K562 (cell line): Measurements from ENCODE around the gene ENSA. TPM values are rescaled to one million over a fixed set of nuclear protein-coding genes. Genes with fewer than 3 reads are reported as not detected.
A peak's percentile ranks its signal among the peaks of the same experiment; 100 is the strongest.

Experiments
- ATAC-seq: fragments of 200-7000 bp; cut with Tn5 transposase; 3 replicates; pipeline ENCODE4 v1.9.1; 2020; ENCODE audit warnings: moderate library complexity
- BruUV-seq: library from RNA; stranded (reverse); fragments of 400-500 nt; replicated peaks from 2 replicates; lab custom pipeline; 2021; lab: Mats Ljungman, UMichigan
- CTCF ChIA-PET: fragments of 300-600 bp; formaldehyde crosslinking; extraction: SDS; loops from one replicate; lab custom pipeline; 2021; ENCODE audit warnings: low intra/inter-chr PET ratio; lab: Yijun Ruan, JAX
- POLR2A ChIA-PET: fragments of 300-600, 350-650 bp; sonication (Branson Sonifier 250); formaldehyde crosslinking; extraction: SDS; loops from one replicate; lab custom pipeline; 2021; ENCODE audit warnings: antibody characterized with exemption, inconsistent platforms; lab: Yijun Ruan, JAX
- DNase-seq, 4 experiments: peaks; one replicate each; pipeline versions ENCODE4 v3.0.0 to v3.0.0-alpha.2; 2011 to 2018; ENCODE audit warnings: low spot score in 3 of 4, mixed read lengths in 3 of 4; ENCODE audit errors: extremely low read depth in 1 of 4
- FAIRE-seq: peaks from 2 replicates; lab custom pipeline; 2011; peaks lifted over from hg19 to GRCh38; lab: Jason Lieb, UNC
- H2AFZ ChIP-seq: 2 replicates; pipeline ENCODE4 v1.6.0; 2011; ENCODE audit warnings: low read depth, low read length, control low read depth, inconsistent platforms
- H3K27ac ChIP-seq: fragments of 200-600 bp; 3 replicates; pipeline ENCODE4 v1.8.0; 2011; ENCODE audit warnings: low read depth, mild to moderate bottlenecking, control low read depth, inconsistent platforms, low read length, moderate library complexity, mixed read lengths; ENCODE audit errors: extremely low read depth
- H3K27me3 ChIP-seq, 2 experiments: fragments of 300-600 bp in 1 of 2; 2 replicates in 1 of 2; 3 replicates in 1 of 2; pipeline versions ENCODE4 v1.6.0 to v1.8.0; 2011; ENCODE audit warnings: inconsistent platforms in 2 of 2, low read length in 2 of 2, mild to moderate bottlenecking in 1 of 2, mixed read lengths in 1 of 2, moderate library complexity in 1 of 2; ENCODE audit not compliant: control insufficient read depth in 2 of 2, insufficient read depth in 2 of 2
- H3K36me3 ChIP-seq: fragments of 300-600 bp; 3 replicates; pipeline ENCODE4 v1.8.0; 2011; ENCODE audit warnings: mild to moderate bottlenecking, low read length, inconsistent platforms; ENCODE audit not compliant: control insufficient read depth, insufficient read depth
- H3K4me1 ChIP-seq, 2 experiments: fragments of 200-600 bp in 1 of 2; replicated peaks in 1 of 2; 2 replicates in 1 of 2; 3 replicates in 1 of 2; pipeline versions ENCODE4 v1.5.1 to v1.8.0; 2011; ENCODE audit warnings: inconsistent platforms in 2 of 2, low read length in 2 of 2, mild to moderate bottlenecking in 1 of 2, mixed read lengths in 1 of 2, moderate library complexity in 1 of 2; ENCODE audit not compliant: control insufficient read depth in 2 of 2, insufficient read depth in 2 of 2
- H3K4me2 ChIP-seq: 2 replicates; pipeline ENCODE4 v1.6.1; 2011; ENCODE audit warnings: low read length, control low read depth, inconsistent platforms, mixed read lengths; ENCODE audit not compliant: insufficient read depth
- H3K4me3 ChIP-seq: fragments of 200-600 bp; sonication (generic), shearing (Covaris generic); 2 replicates; pipeline ENCODE4 v1.5.1; 2016; ENCODE audit warnings: control low read depth, inconsistent platforms
- H3K79me2 ChIP-seq: fragments of 200-600 bp; 3 replicates; pipeline ENCODE4 v1.8.0; 2011; ENCODE audit warnings: low read length, inconsistent platforms; ENCODE audit not compliant: control insufficient read depth, insufficient read depth
- H3K9ac ChIP-seq, 2 experiments: 2 replicates each; pipeline versions ENCODE4 v1.6.0 to v1.6.1; 2011; ENCODE audit warnings: low read depth in 2 of 2, low read length in 2 of 2, control low read depth in 1 of 2, inconsistent platforms in 1 of 2, mild to moderate bottlenecking in 1 of 2, mixed read lengths in 1 of 2; ENCODE audit not compliant: insufficient read depth in 1 of 2
- H3K9me1 ChIP-seq: one replicate; pipeline ENCODE4 v1.6.0; 2011; ENCODE audit warnings: inconsistent platforms, mild to moderate bottlenecking, low read length, moderate library complexity; ENCODE audit not compliant: control insufficient read depth, insufficient read depth
- H3K9me3 ChIP-seq: replicated peaks from 2 replicates; pipeline ENCODE4 v1.5.1; 2011; ENCODE audit warnings: low read depth, low read length, inconsistent platforms; ENCODE audit not compliant: control insufficient read depth, insufficient read depth
- H4K20me1 ChIP-seq: replicated peaks from 2 replicates; pipeline ENCODE4 v1.6.1; 2011; ENCODE audit warnings: low read length, inconsistent platforms, mixed read lengths; ENCODE audit not compliant: control insufficient read depth, insufficient read depth
- AFF1 ChIP-seq, 2 experiments: fragments of 450-650 bp; IDR thresholded peaks; 2 replicates each; pipeline ENCODE4 v1.6.1; 2018; ENCODE audit warnings: mild to moderate bottlenecking in 2 of 2, low read depth in 1 of 2; ENCODE audit not compliant: partially characterized antibody in 2 of 2
- CHD1 ChIP-seq: fragments of 200-600 bp; sonication (generic); IDR thresholded peaks from one replicate; pipeline ENCODE4 v1.6.1; 2012; ENCODE audit warnings: mild to moderate bottlenecking, moderate library complexity, low read length, inconsistent platforms
- CXXC5 ChIP-seq: fragments of 250-450 bp; sonication (Bioruptor Pico); IDR thresholded peaks from 2 replicates; pipeline ENCODE4 v1.8.0; 2022; ENCODE audit warnings: inconsistent platforms, mild to moderate bottlenecking, moderate library complexity
- FOXA3 ChIP-seq, 2 experiments: fragments of 450-650 bp in 1 of 2; sonication (generic) in 1 of 2; formaldehyde crosslinking; IDR thresholded peaks in 1 of 2; conservative IDR thresholded peaks in 1 of 2; 2 replicates each; pipeline versions ENCODE4 v1.4.0 to v1.8.0; 2020 to 2022; ENCODE audit warnings: mild to moderate bottlenecking in 2 of 2, missing genetic modification reagents in 1 of 2
- HNRNPL ChIP-seq: fragments of 200-400 bp; formaldehyde crosslinking; IDR thresholded peaks from 2 replicates; pipeline ENCODE4 v1.6.1; 2017; ENCODE audit warnings: low read depth, mild to moderate bottlenecking, low read length
- KHSRP ChIP-seq: fragments of 450-650 bp; IDR thresholded peaks from 2 replicates; pipeline ENCODE4 v1.6.1; 2017
- POLR2G ChIP-seq: fragments of 200-400 bp; formaldehyde crosslinking; IDR thresholded peaks from 2 replicates; pipeline ENCODE4 v1.6.1; 2017; ENCODE audit warnings: low read depth, mild to moderate bottlenecking, antibody characterized with exemption, low read length, moderate library complexity
- POLR2H ChIP-seq: IDR thresholded peaks from 2 replicates; pipeline ENCODE4 v1.6.1; 2016; ENCODE audit warnings: missing genetic modification characterization, low read depth, mild to moderate bottlenecking, control low read depth, missing compliant biosample characterization, moderate library complexity
- RBFOX2 ChIP-seq: fragments of 200-400 bp; formaldehyde crosslinking; IDR thresholded peaks from 2 replicates; pipeline ENCODE4 v1.6.1; 2017; ENCODE audit warnings: low read depth, mild to moderate bottlenecking, low read length, moderate library complexity
- SRSF3 ChIP-seq: fragments of 200-400 bp; formaldehyde crosslinking; IDR thresholded peaks from 2 replicates; pipeline ENCODE4 v1.6.1; 2016; ENCODE audit warnings: mild to moderate bottlenecking, low read length, moderate library complexity; ENCODE audit not compliant: insufficient read depth
- ZSCAN32 ChIP-seq: fragments of 450-650 bp; formaldehyde crosslinking; IDR thresholded peaks from 2 replicates; pipeline ENCODE4 v1.4.0; 2020; ENCODE audit warnings: mild to moderate bottlenecking, moderate library complexity
- WGBS: fragments of 100-300 bp; shearing (Covaris generic); methylation state at CpG from one replicate; pipeline ENCODE4 v1.1.6; 2016; ENCODE audit warnings: low coverage, mixed read lengths; ENCODE audit not compliant: insufficient coverage; ENCODE audit errors: missing lambda C conversion rate; 5-methylcytosine and 5-hydroxymethylcytosine counted together
- in situ Hi-C: fragments of 300-500 bp; cut with MboI; formaldehyde crosslinking; loops from 4 replicates; pipeline ENCODE4 v1.15.0; 2018; ENCODE audit warnings: inconsistent platforms, mixed read lengths
- intact Hi-C: fragments of 100-400 bp; cut with micrococcal nuclease; formaldehyde crosslinking; loops from 2 replicates; pipeline ENCODE4 v1.14.2; 2022
- polyA plus RNA-seq, 8 experiments: library from polyadenylated mRNA; depleted of rRNA in 4 of 8; stranded (reverse) in 5 of 8; unstranded in 3 of 8; fragments of >200 nt; fragmentation: Nextera tagmentation in 2 of 8; fragmentation: Illumina TruSeq in 1 of 8; extraction: Ambion mirVana in 2 of 8; extraction: Trizol in 1 of 8; gene quantifications; 2 replicates each; pipeline versions ENCODE4 v1.2.1 to v1.2.3, GENCODE V29; 2011 to 2014; ENCODE audit warnings: inconsistent platforms in 1 of 8, missing spikeins in 1 of 8
- total RNA-seq, 7 experiments: library from RNA; depleted of rRNA in 6 of 7; stranded (reverse); fragments of >200 nt in 6 of 7; fragmentation: Illumina TruSeq in 2 of 7; extraction: Trizol in 2 of 7; gene quantifications; 2 replicates each; pipeline versions ENCODE4 v1.2.1 to v1.2.3, GENCODE V29; 2011 to 2021; ENCODE audit warnings: low replicate concordance in 1 of 7

The ENSA gene
- total and polyA plus RNA-seq, 9 of the 15 experiments (the other 6 are each of a cell fraction or from before 2014, with no cell fraction given), result 68.1 to 605 (median 188) TPM

- peak overlapping the region; percentile 97 for H3K4me2 ChIP-seq
- ATAC-seq (no peak), FAIRE-seq (no peak), DNase-seq (peak in 2 of 4 experiments; percentile 16 to 24)
- peak overlapping the region; percentile 98 for H3K4me3 ChIP-seq
- no peaks in the 10 kb centered on the region for H3K9me3 ChIP-seq
- H3K79me2 ChIP-seq, result peaks cover 74% of the 10 kb centered on the region
- intact Hi-C loops, result loop anchor here (2.0 to 5.0 kb wide), 2 partner anchors 41 to 235 kb away; no protein-coding TSS in a partner anchor
- H3K27me3 ChIP-seq, result no peaks in the 10 kb centered on the region
- H3K4me1 ChIP-seq, result peaks cover 10 to 19% of the 10 kb centered on the region in 2 experiments; a peak in 4 of 5 replicates
- H4K20me1 ChIP-seq, result peaks cover 51% of the 10 kb centered on the region
- peak overlapping the region; percentile 97 to 100 for H3K9ac ChIP-seq
- TF ChIP-seq POLR2G (peak; percentile 7; the same call in 1 of the 2 replicates), FOXA3 (CRISPR knock-in tag; conservative IDR thresholded peaks at IDR 0.05 in 1 of 2, IDR thresholded peaks at IDR 0.05 in 1 of 2) (no peak), SRSF3 (no peak), AFF1 (IDR thresholded peaks at IDR 0.05; ENCODE audit: low read depth in 1 of 2, partially characterized antibody in 2 of 2) (peak in 1 of 2 experiments; percentile 39), KHSRP (no peak), POLR2H (tag) (peak; percentile 19; the same call in 1 of the 2 replicates), RBFOX2 (peak; percentile 64), CXXC5 (CRISPR knock-in tag) (no peak), CHD1 (peak; percentile 84), HNRNPL (peak; percentile 60; the same call in 1 of the 2 replicates), ZSCAN32 (no peak)
- WGBS, result under 1% methylated on average over 11 of the region's 11 CpGs
- H3K36me3 ChIP-seq, result peaks cover 61% of the 10 kb centered on the region
- ChIA-PET CTCF (no interaction called here), POLR2A (interaction anchor here (0.6 to 11.0 kb wide), 21 partner anchors 8 to 429 kb away, joined by 3 to 148 read pairs (median 5); partner anchors contain the start of genes CTSK, ENSA, FALEC and GOLPH3L)
- peak overlapping the region; percentile 87 for H3K27ac ChIP-seq
- no TSS peak for BruUV-seq
- no peaks in the 10 kb centered on the region for H3K9me1 ChIP-seq
- no peak overlapping the region for H2AFZ ChIP-seq
- in situ Hi-C loops, result no loop called here
Measured at GRCh38 chr1:150577557-150578271, 51.7 kb downstream of the ENSA start.
